Femur (tissue), 1 donor: ENCODE results near the gene HGF.
"Not testable (repeated sequence)": the region's sequence is repeated elsewhere in the genome, so short reads cannot be mapped to it uniquely, and the experiment has no call there.

Source experiments
- DNase-seq: peaks from one replicate; pipeline ENCODE4 v3.0.0-alpha.2; 2017

HGF gene

GRCh38 chr7:81776161-81776560, 6.3 kb upstream of the HGF start:
- no peak for DNase-seq

DNA sequence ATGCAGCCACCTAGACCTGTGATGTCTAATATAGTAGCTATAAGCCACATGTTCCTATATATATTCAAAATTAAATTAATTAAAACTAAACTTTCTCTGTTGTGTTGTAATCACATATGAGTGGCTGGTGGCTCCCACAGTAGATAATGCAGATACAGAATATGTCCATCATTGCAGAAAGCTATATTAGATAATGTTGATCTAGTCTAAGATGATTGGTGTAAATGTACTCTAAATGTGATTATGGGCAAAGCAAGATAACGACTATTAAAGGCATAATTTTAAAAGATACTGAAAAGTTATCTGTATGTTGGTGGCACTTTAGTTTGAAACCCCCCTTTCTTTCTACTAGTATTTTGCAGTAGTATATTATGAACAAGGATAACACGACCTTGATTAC, 5.7 kb upstream of the HGF start:
- no peak for DNase-seq

DNA sequence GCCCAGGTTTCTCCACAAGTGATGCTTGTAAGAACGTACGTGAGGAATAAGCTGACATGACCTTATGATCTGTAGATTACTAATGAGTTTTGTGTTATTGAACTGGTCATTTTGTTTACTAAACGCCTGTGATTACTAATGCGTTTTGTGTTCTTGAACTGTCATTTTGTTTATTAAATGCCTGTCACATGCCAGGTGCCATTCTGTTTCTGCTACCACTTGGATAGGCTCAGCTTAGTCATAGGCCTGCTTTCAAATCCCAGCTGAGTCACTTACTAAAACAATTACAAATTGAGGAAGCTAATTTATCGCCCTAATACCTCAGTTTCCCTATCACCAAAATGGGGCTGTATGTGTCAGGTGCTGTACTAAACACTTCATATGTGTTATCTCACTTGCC, 4.7 kb upstream of the HGF start:
- no peak for DNase-seq

- no peak for DNase-seq
Observed at GRCh38 chr7:81770728-81771223, 929 bp upstream of the HGF start.

DNA sequence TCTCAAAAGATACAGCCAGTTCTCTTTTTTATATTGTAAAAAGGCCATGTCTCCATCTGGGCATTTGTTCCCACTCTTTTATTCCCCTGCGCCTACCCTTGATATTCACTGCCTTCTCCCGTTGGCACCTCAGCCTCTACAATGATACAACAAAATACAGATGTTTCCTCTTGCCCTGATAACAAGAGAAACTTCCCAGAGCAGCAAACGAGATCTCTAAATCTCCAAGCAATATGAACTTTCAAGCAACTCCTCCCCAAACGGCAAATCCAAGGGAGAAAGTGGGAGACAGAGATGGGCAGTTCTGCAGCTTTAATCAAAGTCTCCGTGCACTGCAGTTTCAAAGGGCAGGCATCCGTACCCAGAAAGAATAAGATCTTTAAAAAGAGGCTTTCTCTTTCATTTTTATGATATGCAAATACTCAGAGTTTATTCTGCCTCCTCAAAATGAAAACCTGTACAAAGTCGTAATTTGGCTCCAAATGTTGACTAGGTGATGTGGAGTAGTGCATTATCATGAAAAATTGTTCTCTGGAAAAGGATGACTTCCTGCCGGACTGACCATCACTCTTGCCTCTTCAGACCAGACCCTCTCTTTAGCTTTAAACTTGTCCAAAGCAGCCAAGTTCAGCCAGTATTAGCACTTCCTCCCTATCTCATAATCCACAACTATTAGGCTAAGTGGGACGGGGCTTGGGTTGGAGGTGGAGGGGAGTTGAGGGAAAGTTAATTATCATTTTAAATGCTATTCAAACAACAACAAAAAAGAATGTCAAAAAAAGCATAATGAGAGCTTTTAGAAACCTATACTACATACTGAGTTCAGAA, 682 bp downstream of the HGF start:
- DNase-seq = no peak

- DNase-seq = no peak
Observed at GRCh38 chr7:81767926-81768325, 1.9 kb downstream of the HGF start.

- DNase-seq = no peak
Observed at GRCh38 chr7:81761821-81762220, 8.0 kb downstream of the HGF start.

DNA sequence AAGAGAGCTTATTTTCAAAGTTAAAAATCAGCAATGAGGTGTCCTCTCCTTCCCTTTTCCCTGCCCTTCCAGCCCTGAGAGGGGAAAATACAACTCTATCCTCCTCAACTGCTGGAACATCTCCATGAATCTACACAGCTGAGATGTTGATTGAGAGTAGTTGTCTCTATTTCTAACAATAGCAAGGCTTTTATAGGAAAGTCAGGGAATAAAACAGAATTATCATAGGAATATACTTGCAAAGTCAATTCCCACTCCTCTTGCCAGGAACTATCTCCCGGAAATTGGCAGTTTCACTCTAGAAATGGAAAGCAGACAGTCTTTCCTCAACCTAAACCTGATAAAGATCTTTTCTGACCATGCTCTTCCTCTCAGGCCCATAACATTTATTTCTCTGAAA, 8.8 kb downstream of the HGF start:
- no peak for DNase-seq

- no peak for DNase-seq
Observed at GRCh38 chr7:81754918-81755696, 14.7 kb downstream of the HGF start.

GRCh38 chr7:81753392-81753791, 16.5 kb downstream of the HGF start:
- DNase-seq = no peak

DNA sequence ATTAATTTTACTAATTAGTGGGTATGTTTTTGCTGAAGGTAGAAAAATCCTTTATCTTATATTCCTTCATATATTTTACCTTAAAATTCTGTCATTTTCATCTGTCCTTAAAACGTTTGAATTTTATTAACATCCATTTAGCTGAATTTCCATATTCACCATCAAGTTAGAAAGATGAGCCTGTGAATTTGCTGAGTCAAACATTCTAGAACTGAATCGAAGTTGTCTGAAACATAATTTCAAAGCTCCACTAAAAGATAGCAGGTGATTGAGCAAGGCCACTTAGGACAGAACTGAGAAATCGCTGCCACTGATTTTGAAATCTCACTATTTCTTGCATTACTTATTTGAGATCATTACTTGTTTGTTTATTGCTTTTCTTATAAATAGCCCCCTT, 17.5 kb downstream of the HGF start:
- DNase-seq = no peak

- no peak for DNase-seq
Observed at GRCh38 chr7:81751619-81752317, 18.1 kb downstream of the HGF start.

GRCh38 chr7:81745637-81746036, 24.2 kb downstream of the HGF start:
- DNase-seq = no peak

DNA sequence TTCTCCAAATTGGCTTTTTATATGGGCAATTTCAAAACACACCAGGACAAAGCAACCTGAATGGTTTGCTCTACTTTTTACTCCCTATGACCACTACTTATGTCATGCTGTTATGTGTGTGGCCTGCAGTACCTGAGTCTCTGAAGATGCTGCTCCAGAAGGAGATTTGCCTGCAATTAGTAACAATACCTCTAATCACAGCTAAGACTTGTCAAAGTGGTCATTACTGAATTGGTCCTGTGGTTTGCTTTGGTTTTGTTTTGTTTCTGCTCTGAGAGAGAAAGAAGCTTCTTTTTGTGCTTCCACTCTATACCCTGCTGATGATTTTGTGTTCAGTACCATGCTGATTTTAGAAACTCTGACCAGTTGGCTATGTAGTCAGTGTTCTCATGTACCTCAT, 25.5 kb downstream of the HGF start:
- no peak for DNase-seq

DNA sequence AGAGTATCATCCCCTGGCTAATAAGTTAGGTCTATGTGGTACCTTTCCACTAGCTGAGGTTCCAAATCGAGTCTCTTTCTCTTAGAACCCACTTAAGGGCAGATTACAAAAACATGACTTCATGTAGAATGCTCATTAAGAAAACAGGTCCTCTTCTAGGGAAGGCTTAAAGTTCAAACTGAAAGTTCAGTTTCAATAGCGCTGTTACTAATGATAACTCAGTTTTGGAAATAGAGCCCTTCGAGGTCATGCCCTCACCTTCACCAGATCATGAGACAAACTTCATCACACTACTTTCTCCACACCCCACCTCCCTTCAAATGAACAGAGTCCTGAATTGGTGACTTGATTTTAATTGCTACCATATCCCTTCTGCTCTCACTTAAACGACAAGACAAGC, 26.2 kb downstream of the HGF start:
- DNase-seq = no peak

DNA sequence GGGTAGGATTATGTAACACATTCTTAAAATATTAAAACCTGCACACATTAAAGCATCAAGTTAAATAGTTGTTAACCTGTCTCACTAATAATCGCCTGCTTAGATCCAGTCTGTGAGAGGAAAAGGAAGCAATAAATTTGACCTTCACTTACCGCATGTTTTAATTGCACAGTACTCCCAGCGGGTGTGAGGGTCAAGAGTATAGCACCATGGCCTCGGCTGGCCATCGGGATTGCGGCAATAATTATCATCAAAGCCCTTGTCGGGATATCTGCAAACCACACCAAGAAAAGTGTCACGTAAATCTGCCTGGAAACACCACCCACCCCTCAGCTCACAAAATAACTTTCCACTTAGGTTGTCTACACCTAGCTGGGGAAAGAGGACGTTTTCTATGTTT, 26.6 kb downstream of the HGF start:
- DNase-seq = no peak

DNA sequence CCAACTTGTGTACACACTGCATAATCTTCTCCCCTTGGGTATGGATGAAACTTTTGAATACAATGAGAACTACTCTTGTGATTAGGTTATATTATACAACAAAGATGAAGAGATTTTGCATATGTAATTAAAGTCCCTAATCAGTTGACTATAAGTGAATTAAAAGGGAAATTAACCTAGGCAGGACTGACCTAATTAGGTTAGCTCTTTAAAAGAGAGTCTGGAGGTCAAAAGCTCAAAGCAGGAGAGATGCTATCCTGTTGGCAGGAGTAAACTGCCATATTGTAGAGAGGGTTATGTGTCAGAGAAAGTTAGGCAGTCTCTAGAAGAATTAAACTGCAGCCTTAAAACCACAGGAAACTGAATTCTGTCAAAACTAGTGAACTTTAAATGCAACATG, 29.4 kb downstream of the HGF start:
- no peak for DNase-seq

- DNase-seq = no peak
Observed at GRCh38 chr7:81736091-81736490, 33.8 kb downstream of the HGF start.

DNA sequence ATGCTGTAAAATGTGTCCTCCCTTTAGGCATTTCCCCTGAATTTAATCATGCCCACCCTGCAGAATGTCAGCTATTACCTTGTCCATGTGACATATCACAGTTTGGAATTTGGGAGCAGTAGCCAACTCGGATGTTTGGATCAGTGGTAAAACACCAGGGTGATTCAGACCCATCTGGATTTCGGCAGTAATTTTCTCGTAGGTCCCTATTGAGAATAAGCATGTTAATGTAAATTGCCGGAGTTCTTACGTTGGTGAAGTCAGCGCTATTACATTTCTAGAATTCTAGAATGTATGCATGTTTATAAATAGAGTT, 44.1 kb downstream of the HGF start:
- DNase-seq = no peak

DNA sequence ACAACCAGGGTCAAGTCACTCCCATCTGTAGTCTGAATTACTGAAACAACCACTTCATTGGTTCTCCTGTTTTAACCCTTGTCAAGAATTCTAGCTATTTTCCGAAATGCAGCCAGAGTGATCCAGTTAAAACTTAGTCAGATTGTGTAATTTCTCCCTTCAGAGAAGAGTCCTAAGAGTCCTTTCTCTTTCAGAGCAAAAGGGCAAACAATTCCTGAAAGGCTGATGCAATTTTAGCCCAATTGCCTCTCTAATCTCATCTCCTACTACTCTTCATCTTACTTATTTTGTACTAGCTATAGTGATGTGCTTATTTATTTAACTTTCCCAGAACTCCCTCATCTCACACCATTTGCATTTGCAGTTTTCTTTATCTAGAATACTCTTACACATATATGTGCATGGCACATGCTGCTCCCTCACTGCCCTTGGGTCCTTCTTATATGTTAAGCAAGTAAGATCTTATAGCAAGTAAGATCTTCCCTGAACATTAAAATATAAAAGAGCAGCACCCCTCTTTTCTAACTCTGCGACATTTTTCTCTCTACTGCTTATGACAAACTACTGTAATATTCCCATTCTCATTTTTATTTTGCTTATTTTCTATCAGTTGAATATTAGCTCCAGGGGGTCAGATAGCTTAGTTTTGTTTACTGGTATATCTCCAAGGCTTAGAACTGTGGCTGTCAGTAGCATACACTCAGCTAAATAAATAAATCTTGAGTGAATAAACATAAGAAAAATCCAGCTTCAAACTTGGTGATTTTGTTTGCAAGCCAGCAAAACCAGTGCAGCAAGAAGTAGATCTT, 44.6 kb downstream of the HGF start:
- no peak for DNase-seq

DNA sequence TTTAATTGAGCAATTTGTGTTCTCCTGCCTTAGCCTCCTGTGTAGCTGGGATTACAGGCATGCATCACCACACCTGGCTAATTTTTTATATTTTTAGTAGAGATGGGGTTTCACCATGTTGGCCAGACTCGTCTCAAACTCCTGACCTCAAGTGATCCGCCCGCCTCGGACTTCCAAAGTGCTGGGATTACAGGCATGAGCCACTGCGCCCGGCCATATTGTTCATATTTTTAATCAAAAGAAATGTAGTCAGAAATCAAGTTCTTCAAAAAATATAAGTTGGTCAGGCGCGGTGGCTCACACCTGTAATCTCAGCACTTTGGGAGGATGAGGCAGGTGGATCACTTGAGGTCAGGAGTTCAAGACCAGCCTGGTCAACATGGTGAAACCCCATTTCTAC, 47.6 kb downstream of the HGF start:
- not testable (repeated sequence) for DNase-seq

GRCh38 chr7:81721437-81721836, 48.4 kb downstream of the HGF start:
- no peak for DNase-seq

GRCh38 chr7:81719865-81720264, 50.0 kb downstream of the HGF start:
- no peak for DNase-seq
